Upper lobe of right lung (tissue), 1 donor: ENCODE measurements around the gene AKAP10. TPM values are rescaled to one million over a fixed set of nuclear protein-coding genes. Genes with fewer than 3 reads are reported as not detected.

ENCODE experiments used
- ATAC-seq: fragments of 200-7000 bp; cut with Tn5 transposase; one replicate; pipeline ENCODE4 v1.9.1; 2020; ENCODE audit warnings: mild to moderate bottlenecking, moderate library complexity
- DNase-seq: peaks from one replicate; pipeline ENCODE4 v3.0.0-alpha.2; 2020
- H3K27ac ChIP-seq: fragments of 200-600 bp; one replicate; pipeline ENCODE4 v1.8.0; 2022
- H3K27me3 ChIP-seq: fragments of 200-600 bp; one replicate; pipeline ENCODE4 v1.8.0; 2022; ENCODE audit warnings: mild to moderate bottlenecking
- H3K36me3 ChIP-seq: fragments of 200-600 bp; one replicate; pipeline ENCODE4 v1.8.0; 2022
- H3K4me1 ChIP-seq: fragments of 200-600 bp; one replicate; pipeline ENCODE4 v1.8.0; 2022
- H3K4me3 ChIP-seq: fragments of 200-600 bp; one replicate; pipeline ENCODE4 v1.8.0; 2022; ENCODE audit warnings: mild to moderate bottlenecking
- H3K9me3 ChIP-seq: fragments of 200-600 bp; one replicate; pipeline ENCODE4 v1.8.0; 2022
- intact Hi-C: fragments of 100-400 bp; cut with DNase I; formaldehyde crosslinking; loops from one replicate; pipeline ENCODE4 v1.11.0; 2022
- total RNA-seq: library from RNA; stranded (reverse); fragmentation: NEBNext Ultra II Directional; extraction: Animal tissue kit (Norgen Biotek cat#: 25700); gene quantifications from one replicate; pipeline ENCODE4 v1.2.1, GENCODE V29; 2021
- TF ChIP-seq, protein P1 (sequence below): fragments of 200-600 bp; IDR thresholded peaks from one replicate; pipeline ENCODE4 v1.8.0; 2022; ENCODE audit warnings: antibody characterized with exemption
- donor health status: DM: no; HTN: yes; CAD: no; lungs with severe emphysema.

The AKAP10 gene
- total RNA-seq, 1 donor from 2014 or later = 42.3 TPM

- TF ChIP-seq, protein P1, sequence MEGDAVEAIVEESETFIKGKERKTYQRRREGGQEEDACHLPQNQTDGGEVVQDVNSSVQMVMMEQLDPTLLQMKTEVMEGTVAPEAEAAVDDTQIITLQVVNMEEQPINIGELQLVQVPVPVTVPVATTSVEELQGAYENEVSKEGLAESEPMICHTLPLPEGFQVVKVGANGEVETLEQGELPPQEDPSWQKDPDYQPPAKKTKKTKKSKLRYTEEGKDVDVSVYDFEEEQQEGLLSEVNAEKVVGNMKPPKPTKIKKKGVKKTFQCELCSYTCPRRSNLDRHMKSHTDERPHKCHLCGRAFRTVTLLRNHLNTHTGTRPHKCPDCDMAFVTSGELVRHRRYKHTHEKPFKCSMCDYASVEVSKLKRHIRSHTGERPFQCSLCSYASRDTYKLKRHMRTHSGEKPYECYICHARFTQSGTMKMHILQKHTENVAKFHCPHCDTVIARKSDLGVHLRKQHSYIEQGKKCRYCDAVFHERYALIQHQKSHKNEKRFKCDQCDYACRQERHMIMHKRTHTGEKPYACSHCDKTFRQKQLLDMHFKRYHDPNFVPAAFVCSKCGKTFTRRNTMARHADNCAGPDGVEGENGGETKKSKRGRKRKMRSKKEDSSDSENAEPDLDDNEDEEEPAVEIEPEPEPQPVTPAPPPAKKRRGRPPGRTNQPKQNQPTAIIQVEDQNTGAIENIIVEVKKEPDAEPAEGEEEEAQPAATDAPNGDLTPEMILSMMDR = no peak
- DNase-seq (no peak), ATAC-seq (no peak)
- Histone ChIP-seq H3K9me3 (no peaks in the 10 kb centered on the region), H3K4me3 (no peak overlapping the region), H3K4me1 (peaks cover 4% of the 10 kb centered on the region), H3K27ac (no peak overlapping the region), H3K36me3 (no peaks in the 10 kb centered on the region), H3K27me3 (no peaks in the 10 kb centered on the region)
- intact Hi-C loops = no loop called here
Measured at GRCh38 chr17:19996502-19996901, 18.9 kb upstream of the AKAP10 start.

GRCh38 chr17:19996086-19996485 lies 18.5 kb upstream of the AKAP10 start:
- intact Hi-C loops = no loop called here
- TF ChIP-seq, protein P1 = no peak
- DNase-seq (no peak), ATAC-seq (no peak)
- Histone ChIP-seq H3K27me3 (no peaks in the 10 kb centered on the region), H3K27ac (no peak overlapping the region), H3K36me3 (no peaks in the 10 kb centered on the region), H3K4me3 (no peak overlapping the region), H3K9me3 (no peaks in the 10 kb centered on the region), H3K4me1 (peaks cover 4% of the 10 kb centered on the region)

DNA sequence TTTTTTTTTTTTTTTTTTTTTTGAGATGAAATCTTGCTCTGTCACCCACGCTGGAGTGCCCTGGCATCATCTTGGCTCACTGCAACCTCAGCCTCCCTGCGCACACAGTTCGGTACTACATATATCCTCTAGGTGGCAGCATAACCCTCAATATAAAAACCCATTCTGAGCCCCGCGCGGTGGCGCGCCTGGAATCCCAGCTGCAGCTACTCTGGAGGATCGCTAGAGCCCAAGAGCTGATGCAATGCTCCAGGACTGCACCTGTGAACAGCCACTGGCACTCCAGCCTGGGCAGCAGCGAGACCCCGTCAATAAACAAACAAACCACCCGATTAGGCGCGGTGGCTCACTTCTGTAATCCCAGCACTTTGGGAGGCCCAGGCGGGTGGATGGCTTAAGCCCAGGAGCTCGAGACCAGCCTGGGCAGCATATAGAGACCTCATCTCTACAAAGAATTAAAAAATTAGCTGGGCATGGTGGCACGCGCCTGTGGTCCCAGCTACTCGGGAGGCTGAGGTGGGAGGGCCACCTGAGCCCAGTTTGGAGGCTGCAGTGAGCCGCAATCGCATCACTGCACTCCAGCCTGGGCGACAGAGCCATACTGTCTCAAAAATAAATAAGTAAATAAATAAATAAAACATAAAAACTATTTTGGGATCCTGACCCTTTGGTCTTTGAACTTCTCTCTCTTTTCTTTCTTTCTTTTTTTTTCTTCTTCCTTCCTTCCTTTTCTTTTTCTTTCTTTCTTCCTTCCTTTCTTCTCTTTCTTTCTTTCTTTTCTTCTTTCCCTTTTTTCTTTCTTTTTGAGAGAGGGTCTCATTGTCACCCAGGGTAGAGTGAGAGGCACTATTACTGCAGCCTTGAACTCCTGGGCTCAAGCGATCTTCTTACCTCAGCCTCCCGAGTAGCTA lies 15.4 kb upstream of the AKAP10 start:
- Histone ChIP-seq H3K36me3 (no peaks in the 10 kb centered on the region), H3K27ac (no peak overlapping the region), H3K4me3 (no peak overlapping the region), H3K9me3 (no peaks in the 10 kb centered on the region), H3K27me3 (no peaks in the 10 kb centered on the region), H3K4me1 (peaks cover 4% of the 10 kb centered on the region)
- ATAC-seq (peak; percentile 100), DNase-seq (peak; percentile 94)
- intact Hi-C loops = loop anchor here (5.0 kb wide), 1 partner anchor 124 kb away; no protein-coding TSS in a partner anchor
- TF ChIP-seq, protein P1 = peak; percentile 76

- no peak for DNase-seq
- no peak overlapping the region for H3K27ac ChIP-seq
- intact Hi-C loops = loop anchor here (5.0 kb wide), 1 partner anchor 126 kb away; no protein-coding TSS in a partner anchor
- no peak overlapping the region for H3K4me3 ChIP-seq
- H3K9me3 ChIP-seq = no peaks in the 10 kb centered on the region
- no peak for ATAC-seq
- H3K36me3 ChIP-seq = no peaks in the 10 kb centered on the region
- TF ChIP-seq, protein P1 = no peak
- peaks cover 4% of the 10 kb centered on the region for H3K4me1 ChIP-seq
- no peaks in the 10 kb centered on the region for H3K27me3 ChIP-seq
Measured at GRCh38 chr17:19991252-19991885, 13.7 kb upstream of the AKAP10 start.

- no peak for ATAC-seq
Measured at GRCh38 chr17:19987897-19988296, 10.3 kb upstream of the AKAP10 start.

More at GRCh38 chr17:19987897-19988296, 10.3 kb upstream of the AKAP10 start:
- intact Hi-C loops = no loop called here
- Histone ChIP-seq H3K36me3 (no peaks in the 10 kb centered on the region), H3K4me1 (peaks cover under 1% of the 10 kb centered on the region), H3K27me3 (no peaks in the 10 kb centered on the region), H3K27ac (no peak overlapping the region), H3K4me3 (no peak overlapping the region), H3K9me3 (no peaks in the 10 kb centered on the region)
- no peak for DNase-seq
- TF ChIP-seq, protein P1 = no peak
